ENCODE data around the gene STRN4. TPM values are rescaled to one million over a fixed set of nuclear protein-coding genes. Genes with fewer than 3 reads are reported as not detected.

Gene STRN4
- total and polyA plus RNA-seq, 9 of the 15 experiments (the other 6 are each of a cell fraction or from before 2014, with no cell fraction given) = 0.62 to 83.7 (median 36.9) TPM

GRCh38 chr19:46748325-46749109, 2.3 kb upstream of the STRN4 start (continued):
- TF ChIP-seq REST (IDR thresholded peaks at IDR 0.05; ENCODE audit: borderline replicate concordance) = peak; percentile 21; the same call in 1 of the 2 replicates
- TF ChIP-seq REST (CRISPR knock-in tag; IDR thresholded peaks at IDR 0.05; ENCODE audit: low read depth) = no peak
- no peak for TF ChIP-seq MEF2D (tag; conservative IDR thresholded peaks at IDR 0.05; ENCODE audit: low read depth)
- no peak for TF ChIP-seq HDAC8 (tag; IDR thresholded peaks at IDR 0.05)
- no peak for TF ChIP-seq POLR2H (tag; IDR thresholded peaks at IDR 0.05; ENCODE audit: low read depth)
- peak in 1 of 2 experiments; percentile 60; a peak in 2 of 4 replicates for TF ChIP-seq RAD21 (CRISPR knock-in tag; conservative IDR thresholded peaks at IDR 0.05 in 1 of 2, IDR thresholded peaks at IDR 0.05 in 1 of 2)
